Caco-2 (cell line): Measurements from ENCODE around the gene FGF22. TPM values are rescaled to one million over a fixed set of nuclear protein-coding genes. Genes with fewer than 3 reads are reported as not detected.

Experiments used
- BruUV-seq: library from RNA; stranded (reverse); fragments of 400-500 nt; replicated peaks from 2 replicates; lab custom pipeline; 2021; lab: Mats Ljungman, UMichigan
- CTCF ChIA-PET: fragments of 300-600 bp; sonication (Branson Sonifier 250); formaldehyde crosslinking; loops from one replicate; lab custom pipeline; 2022; ENCODE audit warnings: antibody characterized with exemption; lab: Charles Lee
- POLR2A ChIA-PET: fragments of 300-600 bp; sonication (Branson Sonifier 250); formaldehyde crosslinking; loops from one replicate; lab custom pipeline; 2022; ENCODE audit warnings: antibody characterized with exemption; lab: Charles Lee
- DNase-seq, 2 experiments: peaks; one replicate each; pipeline versions ENCODE4 v3.0.0 to v3.0.0-alpha.2; 2020 to 2022
- H3K27me3 ChIP-seq: replicated peaks from 2 replicates; pipeline ENCODE4 v1.6.0; 2011; ENCODE audit warnings: low read length; ENCODE audit not compliant: control insufficient read depth, insufficient read depth
- H3K36me3 ChIP-seq: 2 replicates; pipeline ENCODE4 v1.5.1; 2011; ENCODE audit warnings: low read length; ENCODE audit not compliant: control insufficient read depth, insufficient read depth
- H3K4me1 ChIP-seq: fragments of 250-450 bp; sonication (Bioruptor Pico); 2 replicates; pipeline ENCODE4 v1.5.1; 2020; ENCODE audit warnings: mild to moderate bottlenecking
- H3K4me3 ChIP-seq: 2 replicates; pipeline ENCODE4 v1.5.1; 2011; ENCODE audit warnings: low read depth, mild to moderate bottlenecking, control low read depth, low read length
- H3K9me3 ChIP-seq: fragments of 250-450 bp; sonication (Bioruptor Pico); 2 replicates; pipeline ENCODE4 v1.5.1; 2020; ENCODE audit warnings: mild to moderate bottlenecking, moderate library complexity
- H3K27ac Mint-ChIP-seq: one replicate; pipeline ENCODE4 v1.8.0; 2022; ENCODE audit warnings: mixed read lengths; ENCODE audit not compliant: unreplicated experiment
- H3K27me3 Mint-ChIP-seq: one replicate; pipeline ENCODE4 v1.8.0; 2022; ENCODE audit warnings: mixed read lengths; ENCODE audit not compliant: insufficient read depth, unreplicated experiment
- H3K36me3 Mint-ChIP-seq: one replicate; pipeline ENCODE4 v1.8.0; 2022; ENCODE audit warnings: mild to moderate bottlenecking, mixed read lengths; ENCODE audit not compliant: insufficient read depth, unreplicated experiment
- H3K4me1 Mint-ChIP-seq: one replicate; pipeline ENCODE4 v1.8.0; 2022; ENCODE audit warnings: low read depth, mixed read lengths; ENCODE audit not compliant: unreplicated experiment
- H3K4me3 Mint-ChIP-seq: one replicate; pipeline ENCODE4 v1.8.0; 2022; ENCODE audit warnings: mild to moderate bottlenecking, moderate library complexity, mixed read lengths; ENCODE audit not compliant: unreplicated experiment
- H3K9me3 Mint-ChIP-seq: one replicate; pipeline ENCODE4 v1.8.0; 2022; ENCODE audit warnings: mixed read lengths; ENCODE audit not compliant: unreplicated experiment
- intact Hi-C: fragments of 100-400 bp; cut with micrococcal nuclease; formaldehyde crosslinking; loops from one replicate; pipeline ENCODE4 v1.10.0; 2022; ENCODE audit not compliant: unreplicated experiment
- total RNA-seq: library from RNA; stranded (reverse); gene quantifications from 2 replicates; pipeline ENCODE4 v1.2.3, GENCODE V29; 2022
- TF ChIP-seq, protein P1 (sequence below), 2 experiments: fragments of 200-600 bp in 1 of 2; IDR thresholded peaks; 1 replicate in 1 of 2; 2 replicates in 1 of 2; pipeline versions ENCODE4 v1.5.1 to v1.8.0; 2011 to 2022; ENCODE audit warnings: antibody characterized with exemption in 1 of 2, control low read depth in 1 of 2, inconsistent platforms in 1 of 2, low read depth in 1 of 2, low read length in 1 of 2, mild to moderate bottlenecking in 1 of 2, moderate library complexity in 1 of 2; ENCODE audit not compliant: insufficient read depth in 1 of 2, severe bottlenecking in 1 of 2, unreplicated experiment in 1 of 2

The FGF22 gene
- total RNA-seq, 1 experiment from 2014 or later: 0.68 TPM

- intact Hi-C loops: no loop called here
Observed at GRCh38 chr19:658916-659839, 19.5 kb downstream of the FGF22 start.

DNA sequence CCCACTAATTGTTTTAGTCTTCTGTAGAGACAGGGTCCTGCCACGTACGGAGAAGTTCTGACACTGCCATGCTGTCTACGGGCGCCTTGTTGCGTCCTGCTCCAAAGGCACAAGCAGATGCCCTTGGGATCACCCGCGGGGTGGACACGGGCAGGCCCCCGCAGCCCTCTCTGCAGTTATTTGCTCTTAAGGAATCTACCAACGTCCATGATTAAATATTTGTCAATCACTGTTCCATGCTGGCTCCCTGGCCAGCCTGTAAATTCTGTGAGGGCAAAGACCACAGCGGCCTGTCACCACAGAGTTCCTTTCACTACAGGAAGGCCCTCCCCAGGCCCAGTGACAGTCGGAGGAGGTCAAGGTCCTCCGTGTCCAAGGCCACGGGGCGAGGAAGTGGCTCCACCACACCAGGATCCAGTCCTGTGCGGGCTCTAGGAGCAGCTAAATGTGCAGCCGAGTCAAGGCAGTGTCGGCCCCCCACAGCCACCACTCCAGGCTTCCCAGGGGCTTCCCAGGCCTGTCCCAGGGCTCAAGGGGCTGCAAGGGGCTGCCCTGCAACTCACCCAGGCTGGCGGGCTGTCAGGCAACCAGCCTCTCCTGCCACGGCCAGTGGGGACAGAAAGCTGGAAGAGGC, 21.2 kb downstream of the FGF22 start:
- Mint-ChIP-seq H3K9me3 (no peaks in the 10 kb centered on the region), H3K27me3 (no peaks in the 10 kb centered on the region), H3K36me3 (peaks cover 50% of the 10 kb centered on the region), H3K4me1 (no peaks in the 10 kb centered on the region), H3K4me3 (peak overlapping the region; percentile 75), H3K27ac (peak overlapping the region; percentile 76)
- CTCF ChIA-PET: no interaction called here
- TF ChIP-seq, protein P1, sequence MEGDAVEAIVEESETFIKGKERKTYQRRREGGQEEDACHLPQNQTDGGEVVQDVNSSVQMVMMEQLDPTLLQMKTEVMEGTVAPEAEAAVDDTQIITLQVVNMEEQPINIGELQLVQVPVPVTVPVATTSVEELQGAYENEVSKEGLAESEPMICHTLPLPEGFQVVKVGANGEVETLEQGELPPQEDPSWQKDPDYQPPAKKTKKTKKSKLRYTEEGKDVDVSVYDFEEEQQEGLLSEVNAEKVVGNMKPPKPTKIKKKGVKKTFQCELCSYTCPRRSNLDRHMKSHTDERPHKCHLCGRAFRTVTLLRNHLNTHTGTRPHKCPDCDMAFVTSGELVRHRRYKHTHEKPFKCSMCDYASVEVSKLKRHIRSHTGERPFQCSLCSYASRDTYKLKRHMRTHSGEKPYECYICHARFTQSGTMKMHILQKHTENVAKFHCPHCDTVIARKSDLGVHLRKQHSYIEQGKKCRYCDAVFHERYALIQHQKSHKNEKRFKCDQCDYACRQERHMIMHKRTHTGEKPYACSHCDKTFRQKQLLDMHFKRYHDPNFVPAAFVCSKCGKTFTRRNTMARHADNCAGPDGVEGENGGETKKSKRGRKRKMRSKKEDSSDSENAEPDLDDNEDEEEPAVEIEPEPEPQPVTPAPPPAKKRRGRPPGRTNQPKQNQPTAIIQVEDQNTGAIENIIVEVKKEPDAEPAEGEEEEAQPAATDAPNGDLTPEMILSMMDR (IDR thresholded peaks at IDR 0.05; ENCODE audit: insufficient read depth in 1 of 2, low read depth in 1 of 2, low read length in 1 of 2, severe bottlenecking in 1 of 2, unreplicated experiment in 1 of 2): no peak
- peaks cover 27% of the 10 kb centered on the region for H3K4me1 ChIP-seq
- H3K27me3 ChIP-seq: no peaks in the 10 kb centered on the region
- H3K4me3 ChIP-seq: peak overlapping the region; percentile 96
- POLR2A ChIA-PET: no interaction called here
- peak; percentile 44 to 77 for DNase-seq
- BruUV-seq: no TSS peak
- intact Hi-C loops: loop anchor here (5.0 kb wide), 1 partner anchor 91 kb away; the partner anchor contains the start of gene MISP
- H3K36me3 ChIP-seq: peaks cover 3% of the 10 kb centered on the region
- no peaks in the 10 kb centered on the region for H3K9me3 ChIP-seq

More at GRCh38 chr19:658916-659839, 19.5 kb downstream of the FGF22 start:
- no TSS peak for BruUV-seq
- peaks cover 19% of the 10 kb centered on the region for H3K4me1 ChIP-seq
- H3K9me3 ChIP-seq: no peaks in the 10 kb centered on the region
- POLR2A ChIA-PET: no interaction called here
- H3K27me3 ChIP-seq: no peaks in the 10 kb centered on the region
- no peak for DNase-seq
- no peaks in the 10 kb centered on the region for H3K27me3 Mint-ChIP-seq
- peaks cover 4% of the 10 kb centered on the region for H3K36me3 ChIP-seq
- H3K9me3 Mint-ChIP-seq: no peaks in the 10 kb centered on the region
- H3K27ac Mint-ChIP-seq: no peak overlapping the region
- H3K36me3 Mint-ChIP-seq: peaks cover 60% of the 10 kb centered on the region
- no peak overlapping the region for H3K4me3 ChIP-seq
- H3K4me3 Mint-ChIP-seq: no peak overlapping the region
- no peaks in the 10 kb centered on the region for H3K4me1 Mint-ChIP-seq
- TF ChIP-seq, protein P1 (IDR thresholded peaks at IDR 0.05; ENCODE audit: insufficient read depth in 1 of 2, low read depth in 1 of 2, low read length in 1 of 2, severe bottlenecking in 1 of 2, unreplicated experiment in 1 of 2): no peak
- CTCF ChIA-PET: interaction anchor here (0.5 kb wide), 1 partner anchor 263 kb away, joined by 3 read pairs; no protein-coding TSS in a partner anchor

DNA sequence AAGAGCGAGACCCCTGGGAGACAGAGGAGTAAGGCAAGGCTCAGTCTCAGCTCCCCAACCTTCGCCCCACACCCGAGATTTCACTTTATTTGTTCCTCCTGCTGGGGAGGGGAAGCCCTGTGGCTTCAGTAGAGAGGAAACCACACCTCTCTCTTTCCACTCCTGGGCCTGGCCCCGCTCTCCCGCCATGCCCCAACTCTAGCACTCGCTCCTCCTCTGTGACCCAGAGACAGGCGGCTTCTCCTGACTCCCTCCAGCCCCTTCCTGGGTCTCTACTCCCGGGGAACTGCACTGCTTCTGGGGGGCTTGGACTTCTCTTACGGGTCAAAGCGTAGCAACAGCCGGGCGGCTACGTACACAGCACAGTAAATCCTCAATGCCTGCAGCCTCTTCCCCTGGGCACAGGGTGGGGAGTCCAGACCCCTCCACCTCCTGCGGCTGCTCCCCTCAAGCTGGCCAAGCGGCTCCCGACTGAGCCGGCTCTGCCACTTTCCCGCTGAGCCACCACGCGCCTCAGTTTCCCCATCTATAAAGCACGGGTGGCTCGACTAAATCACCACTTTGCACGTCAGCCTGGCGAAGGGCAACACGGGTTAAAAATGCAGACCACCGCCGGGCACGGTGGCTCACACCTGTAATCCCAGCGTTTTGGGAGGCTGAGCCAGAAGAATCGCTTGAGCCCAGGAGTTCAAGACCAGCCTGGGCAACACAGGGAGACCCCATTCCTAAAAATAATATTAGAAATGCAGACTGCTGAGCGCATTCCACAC, 21.9 kb downstream of the FGF22 start:
- no peak for DNase-seq
- Mint-ChIP-seq H3K27ac (peak overlapping the region; percentile 76), H3K27me3 (no peaks in the 10 kb centered on the region), H3K9me3 (no peaks in the 10 kb centered on the region), H3K4me1 (no peaks in the 10 kb centered on the region), H3K4me3 (peak overlapping the region; percentile 75), H3K36me3 (peaks cover 43% of the 10 kb centered on the region)
- ChIA-PET CTCF (no interaction called here), POLR2A (no interaction called here)
- Histone ChIP-seq H3K36me3 (peaks cover 3% of the 10 kb centered on the region), H3K9me3 (no peaks in the 10 kb centered on the region), H3K4me3 (peak overlapping the region; percentile 96), H3K4me1 (peaks cover 27% of the 10 kb centered on the region), H3K27me3 (no peaks in the 10 kb centered on the region)
- TF ChIP-seq, protein P1 (IDR thresholded peaks at IDR 0.05; ENCODE audit: insufficient read depth in 1 of 2, low read depth in 1 of 2, low read length in 1 of 2, severe bottlenecking in 1 of 2, unreplicated experiment in 1 of 2): no peak
- intact Hi-C loops: loop anchor here (2.0 to 5.0 kb wide), 2 partner anchors 19 to 91 kb away; partner anchors contain the start of gene MISP
- TSS peak; percentile 48 for BruUV-seq
